Activated CD4-positive, alpha-beta T cell treated with anti-CD3 and anti-CD28 coated beads for 36 hours (primary cell): ENCODE data around the gene EFNB1. TPM values are rescaled to one million over a fixed set of nuclear protein-coding genes. Genes with fewer than 3 reads are reported as not detected.

ENCODE experiments used
- ATAC-seq: fragments of 200-7000 bp; cut with Tn5 transposase; one replicate; pipeline ENCODE4 v1.10.0; 2021; ENCODE audit warnings: mild to moderate bottlenecking, moderate library complexity
- CTCF ChIA-PET: fragments of 350-600 bp; sonication (Branson Sonifier 250); formaldehyde crosslinking; loops from one replicate; lab custom pipeline; 2021; ENCODE audit warnings: antibody characterized with exemption; lab: Charles Lee
- POLR2A ChIA-PET: fragments of 350-600 bp; sonication (Branson Sonifier 250); formaldehyde crosslinking; loops from one replicate; lab custom pipeline; 2021; ENCODE audit warnings: antibody characterized with exemption, inconsistent platforms; lab: Charles Lee
- DNase-seq: peaks from one replicate; pipeline ENCODE4 v3.0.0-alpha.2; 2020
- H3K27ac Mint-ChIP-seq: one replicate; pipeline ENCODE4 v1.8.0; 2021; ENCODE audit warnings: mixed read lengths
- H3K27me3 Mint-ChIP-seq: one replicate; pipeline ENCODE4 v1.8.0; 2021; ENCODE audit warnings: mixed read lengths
- H3K36me3 Mint-ChIP-seq: one replicate; pipeline ENCODE4 v1.8.0; 2021; ENCODE audit warnings: low read depth, mixed read lengths
- H3K4me1 Mint-ChIP-seq: one replicate; pipeline ENCODE4 v1.8.0; 2021; ENCODE audit warnings: mixed read lengths
- H3K4me3 Mint-ChIP-seq: one replicate; pipeline ENCODE4 v1.8.0; 2021; ENCODE audit warnings: mild to moderate bottlenecking, moderate library complexity, mixed read lengths
- H3K9me3 Mint-ChIP-seq: one replicate; pipeline ENCODE4 v1.8.0; 2021; ENCODE audit warnings: low read depth, mixed read lengths
- intact Hi-C, 2 experiments: fragments of 100-400 bp; cut with DNase I in 1 of 2; cut with micrococcal nuclease in 1 of 2; formaldehyde crosslinking; loops; one replicate each; pipeline versions ENCODE4 v1.14.2 to v1.15.1; 2022 to 2024; cut with DNase I, micrococcal nuclease
- total RNA-seq, 2 experiments: library from RNA; stranded (reverse); gene quantifications; one replicate each; pipeline ENCODE4 v1.2.3, GENCODE V29; 2021

EFNB1 gene
- total RNA-seq, 2 experiments from 2014 or later = 3.8 to 3.9 TPM

DNA sequence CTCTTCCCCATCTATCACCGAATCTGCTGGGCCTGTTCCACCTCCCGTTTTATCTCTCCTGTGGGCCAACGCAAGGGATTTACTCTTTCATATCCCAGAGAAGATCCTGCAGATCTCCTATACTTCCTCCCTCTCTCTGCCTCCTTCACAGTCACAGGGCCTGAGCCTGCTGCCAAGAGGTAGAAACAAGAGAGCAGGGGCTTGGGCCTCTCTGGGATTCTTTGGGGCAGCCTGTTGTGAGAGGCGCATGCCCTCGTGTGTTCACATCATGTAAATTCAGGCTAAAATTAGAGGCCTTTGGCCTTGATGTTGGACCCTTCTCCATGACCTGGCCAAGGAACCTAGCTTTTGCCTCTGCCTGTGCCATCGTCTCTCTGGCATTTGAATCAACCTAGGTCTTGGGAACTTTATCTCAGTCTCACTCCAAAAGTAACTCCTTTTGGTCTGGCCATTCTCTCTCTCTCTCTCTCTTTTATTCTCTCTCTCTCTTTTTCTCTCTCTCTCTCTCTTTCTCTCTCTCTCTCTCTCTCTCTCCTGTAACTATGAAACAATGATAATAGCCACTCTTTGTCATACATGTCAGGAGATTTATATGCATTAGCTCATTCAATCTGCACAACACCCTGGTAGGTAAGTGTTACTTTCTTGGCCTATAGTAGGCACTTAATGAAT, 20.0 kb upstream of the EFNB1 start:
- intact Hi-C loops = loop anchor here (5.0 to 10.0 kb wide), 3 partner anchors 77 to 614 kb away; no protein-coding TSS in a partner anchor
- H3K27ac Mint-ChIP-seq = no peak overlapping the region
- ATAC-seq (no peak), DNase-seq (no peak)
- peaks cover 8% of the 10 kb centered on the region for H3K27me3 Mint-ChIP-seq
- ChIA-PET POLR2A (no interaction called here), CTCF (interaction anchor here (1.2 to 3.9 kb wide), 2 partner anchors 75 to 78 kb away, joined by 3 to 22 read pairs; no protein-coding TSS in a partner anchor)
- no peaks in the 10 kb centered on the region for H3K4me1 Mint-ChIP-seq
- H3K36me3 Mint-ChIP-seq = no peaks in the 10 kb centered on the region
- H3K9me3 Mint-ChIP-seq = no peaks in the 10 kb centered on the region
- H3K4me3 Mint-ChIP-seq = no peak overlapping the region

DNA sequence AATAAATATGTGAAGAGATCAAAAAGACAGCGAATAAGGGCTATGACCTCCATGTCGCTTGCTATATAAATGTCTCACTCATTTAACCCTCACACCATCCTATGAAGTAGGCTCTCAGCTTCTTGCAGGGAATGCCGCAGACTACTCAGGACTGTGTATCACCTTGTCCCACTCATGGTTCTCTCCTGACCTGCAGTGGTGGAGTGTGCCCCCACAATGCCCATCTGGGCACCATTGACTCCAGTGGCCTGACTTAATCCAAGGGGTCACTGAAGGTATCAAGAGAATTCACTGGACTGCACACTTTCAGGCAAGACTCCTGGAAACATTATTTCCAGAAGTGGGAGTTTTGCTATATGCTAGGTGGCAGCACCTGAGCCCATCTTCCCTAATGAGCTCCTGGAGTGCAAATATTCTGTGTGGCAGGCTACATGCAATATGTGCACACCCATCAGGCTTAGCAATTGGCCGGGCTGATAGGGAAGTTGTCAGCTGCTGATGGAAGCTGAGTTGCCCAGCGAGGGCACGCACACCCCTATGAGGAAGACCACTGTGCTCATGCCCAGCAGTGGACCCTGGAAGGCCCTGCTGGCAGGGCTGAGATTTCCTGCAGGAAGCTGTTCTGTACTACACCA, 8.2 kb upstream of the EFNB1 start:
- POLR2A ChIA-PET = no interaction called here
- ATAC-seq = no peak
- intact Hi-C loops = loop anchor here in 1 of 2 experiments (10.0 kb wide), 1 partner anchor 316 kb away; no protein-coding TSS in a partner anchor

DNA sequence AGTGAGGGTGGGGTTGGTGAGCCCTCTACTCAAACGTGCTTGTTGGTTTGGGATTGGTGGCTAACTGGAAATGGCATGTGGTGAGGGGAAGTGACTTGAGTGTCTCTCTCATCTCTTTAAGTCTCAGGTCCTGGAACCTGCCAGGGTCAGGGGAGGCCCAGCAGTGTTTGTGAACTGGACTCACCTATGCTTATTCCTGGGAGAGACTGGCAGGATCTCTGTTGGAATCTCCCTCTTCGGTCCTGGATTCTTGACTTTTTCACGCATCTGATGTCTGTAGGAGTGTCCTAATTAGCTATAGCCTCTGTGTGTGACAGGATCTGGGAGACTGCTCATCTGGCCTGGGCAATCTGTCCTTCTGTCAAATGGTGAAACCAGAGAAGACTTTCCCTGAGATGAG, 7.2 kb upstream of the EFNB1 start:
- no peaks in the 10 kb centered on the region for H3K27me3 Mint-ChIP-seq
- H3K4me3 Mint-ChIP-seq = no peak overlapping the region
- ChIA-PET POLR2A (no interaction called here), CTCF (interaction anchor here (1.2 to 1.4 kb wide), 3 partner anchors 158 to 463 kb away, joined by 3 read pairs; no protein-coding TSS in a partner anchor)
- H3K9me3 Mint-ChIP-seq = no peaks in the 10 kb centered on the region
- DNase-seq = no peak
- no peak overlapping the region for H3K27ac Mint-ChIP-seq
- no peaks in the 10 kb centered on the region for H3K36me3 Mint-ChIP-seq
- intact Hi-C loops = loop anchor here in 1 of 2 experiments (10.0 kb wide), 1 partner anchor 317 kb away; no protein-coding TSS in a partner anchor
- ATAC-seq = no peak
- peaks cover 2% of the 10 kb centered on the region for H3K4me1 Mint-ChIP-seq

More for the DNA sequence above, 8.2 kb upstream of the EFNB1 start:
- H3K9me3 Mint-ChIP-seq = no peaks in the 10 kb centered on the region
- H3K4me3 Mint-ChIP-seq = no peak overlapping the region
- no peak for DNase-seq
- peaks cover 2% of the 10 kb centered on the region for H3K4me1 Mint-ChIP-seq
- H3K27me3 Mint-ChIP-seq = peaks cover 2% of the 10 kb centered on the region
- CTCF ChIA-PET = interaction anchor here (0.7 to 1.3 kb wide), 3 partner anchors 319 to 402 kb away, joined by 3 read pairs; no protein-coding TSS in a partner anchor
- H3K27ac Mint-ChIP-seq = no peak overlapping the region
- H3K36me3 Mint-ChIP-seq = no peaks in the 10 kb centered on the region

DNA sequence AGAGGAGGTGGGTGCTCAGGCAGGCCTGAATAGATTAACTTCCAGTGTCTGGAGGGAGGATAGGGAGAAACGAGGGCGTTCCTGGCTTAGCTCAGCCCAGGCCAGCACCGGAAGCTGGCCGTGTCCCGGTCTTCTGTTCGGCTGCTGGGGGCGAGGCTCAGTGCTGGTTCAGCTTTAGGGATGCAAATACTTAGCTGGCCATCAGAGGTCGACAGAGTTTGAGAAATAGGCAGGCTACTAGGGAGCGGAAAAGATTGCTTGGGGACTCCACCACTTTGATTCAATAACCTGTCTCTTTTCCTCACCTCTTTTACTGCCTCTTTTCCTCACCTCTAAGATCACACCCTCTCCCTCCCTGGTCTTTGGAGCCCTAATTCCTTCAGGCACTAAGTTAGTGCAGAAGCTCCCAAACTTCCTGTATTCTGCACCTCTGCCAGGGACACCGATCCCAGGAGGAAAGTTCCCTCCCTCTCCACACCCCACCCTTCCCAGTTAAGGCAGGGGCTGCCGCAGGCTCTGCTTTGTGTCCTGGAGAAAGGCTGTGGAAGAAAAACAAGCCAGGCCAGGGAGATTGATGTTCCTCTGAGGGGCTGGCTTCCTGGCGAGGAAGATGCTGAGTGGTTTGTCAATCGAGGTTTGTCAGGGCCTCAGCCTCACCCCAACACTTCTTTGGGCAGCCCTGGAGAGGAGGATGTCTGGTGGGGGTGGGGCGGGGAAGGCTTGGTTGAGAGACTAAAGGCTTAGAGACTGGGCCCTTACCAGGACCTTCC, 6.0 kb upstream of the EFNB1 start:
- ChIA-PET POLR2A (interaction anchor here (0.6 kb wide), 1 partner anchor 229 kb away, joined by 3 read pairs; no protein-coding TSS in a partner anchor), CTCF (interaction anchor here (0.6 to 1.4 kb wide), 9 partner anchors 13 to 786 kb away, joined by 3 to 6 read pairs (median 3); no protein-coding TSS in a partner anchor)
- ATAC-seq = peak; percentile 82
- Mint-ChIP-seq H3K27ac (no peak overlapping the region), H3K36me3 (no peaks in the 10 kb centered on the region), H3K4me3 (no peak overlapping the region), H3K9me3 (no peaks in the 10 kb centered on the region), H3K4me1 (peaks cover 3% of the 10 kb centered on the region), H3K27me3 (no peaks in the 10 kb centered on the region)
- peak; percentile 39 for DNase-seq
- intact Hi-C loops = loop anchor here (1.0 to 10.0 kb wide), 2 partner anchors 318 to 462 kb away; no protein-coding TSS in a partner anchor

DNA sequence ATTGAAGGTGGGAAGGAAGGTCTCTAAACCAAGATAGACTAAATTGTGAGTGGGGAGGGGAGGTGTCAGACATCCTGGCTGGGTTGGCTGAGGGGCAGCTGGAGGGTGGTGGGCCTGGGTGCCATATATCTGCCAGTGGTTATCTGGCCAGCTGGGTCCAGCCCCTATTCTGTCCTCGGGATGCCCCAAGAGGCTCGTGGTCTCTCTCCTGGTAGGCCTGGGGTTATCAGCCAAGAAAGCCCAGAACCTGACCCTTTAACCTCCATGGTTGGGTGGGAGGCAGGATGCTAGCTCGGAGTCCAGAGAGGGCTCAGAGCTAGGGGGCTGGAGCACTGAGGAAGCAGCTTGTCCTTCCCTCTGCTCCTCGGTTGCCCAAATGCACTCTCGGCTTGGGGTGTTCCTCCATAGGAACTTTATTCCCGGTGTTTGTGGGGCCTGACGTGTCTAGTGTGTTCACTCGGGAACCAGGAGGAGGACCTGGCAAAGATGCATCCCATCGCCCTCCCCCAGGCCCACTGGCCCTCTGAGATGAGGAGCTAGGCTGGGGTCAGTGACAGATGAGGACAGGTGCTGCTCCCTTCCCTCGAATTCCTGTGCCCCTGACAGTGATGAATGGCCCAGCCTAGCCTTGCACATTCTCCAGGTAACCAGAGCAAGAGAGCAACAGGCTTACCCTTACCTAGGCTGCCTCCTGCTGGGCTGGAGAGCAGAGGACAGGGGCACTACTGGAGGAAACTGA, 5.2 kb upstream of the EFNB1 start:
- ATAC-seq = no peak
- Mint-ChIP-seq H3K36me3 (no peaks in the 10 kb centered on the region), H3K9me3 (no peaks in the 10 kb centered on the region), H3K4me3 (no peak overlapping the region), H3K27ac (no peak overlapping the region), H3K27me3 (no peaks in the 10 kb centered on the region), H3K4me1 (peaks cover 7% of the 10 kb centered on the region)
- intact Hi-C loops = loop anchor here (1.0 to 10.0 kb wide), 3 partner anchors 90 to 462 kb away; no protein-coding TSS in a partner anchor
- POLR2A ChIA-PET = no interaction called here
- CTCF ChIA-PET = interaction anchor here (0.9 to 1.3 kb wide), 3 partner anchors 16 to 399 kb away, joined by 3 to 4 read pairs (median 3); no protein-coding TSS in a partner anchor
- no peak for DNase-seq

DNA sequence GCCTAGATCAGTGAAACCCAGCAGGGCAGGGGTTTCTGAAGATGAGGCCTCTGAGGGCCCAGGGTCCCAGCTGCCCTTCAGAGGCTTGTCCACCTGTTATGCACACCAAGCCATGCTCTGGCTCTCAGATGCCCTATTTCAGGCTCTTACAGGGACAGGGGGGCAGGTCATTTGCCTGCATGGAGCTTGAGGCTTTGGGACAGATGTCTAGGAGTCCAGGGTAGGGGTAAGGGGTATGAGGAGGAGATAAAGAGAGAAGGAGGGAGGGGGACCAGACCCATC, 4.7 kb upstream of the EFNB1 start:
- Mint-ChIP-seq H3K4me1 (peaks cover 8% of the 10 kb centered on the region), H3K4me3 (no peak overlapping the region), H3K36me3 (no peaks in the 10 kb centered on the region), H3K27me3 (no peaks in the 10 kb centered on the region), H3K27ac (no peak overlapping the region), H3K9me3 (no peaks in the 10 kb centered on the region)
- CTCF ChIA-PET = interaction anchor here (0.9 to 1.0 kb wide), 2 partner anchors 17 to 91 kb away, joined by 3 to 4 read pairs; no protein-coding TSS in a partner anchor
- DNase-seq (no peak), ATAC-seq (no peak)
- POLR2A ChIA-PET = no interaction called here
- intact Hi-C loops = loop anchor here (1.0 to 10.0 kb wide), 2 partner anchors 91 to 319 kb away; no protein-coding TSS in a partner anchor

DNA sequence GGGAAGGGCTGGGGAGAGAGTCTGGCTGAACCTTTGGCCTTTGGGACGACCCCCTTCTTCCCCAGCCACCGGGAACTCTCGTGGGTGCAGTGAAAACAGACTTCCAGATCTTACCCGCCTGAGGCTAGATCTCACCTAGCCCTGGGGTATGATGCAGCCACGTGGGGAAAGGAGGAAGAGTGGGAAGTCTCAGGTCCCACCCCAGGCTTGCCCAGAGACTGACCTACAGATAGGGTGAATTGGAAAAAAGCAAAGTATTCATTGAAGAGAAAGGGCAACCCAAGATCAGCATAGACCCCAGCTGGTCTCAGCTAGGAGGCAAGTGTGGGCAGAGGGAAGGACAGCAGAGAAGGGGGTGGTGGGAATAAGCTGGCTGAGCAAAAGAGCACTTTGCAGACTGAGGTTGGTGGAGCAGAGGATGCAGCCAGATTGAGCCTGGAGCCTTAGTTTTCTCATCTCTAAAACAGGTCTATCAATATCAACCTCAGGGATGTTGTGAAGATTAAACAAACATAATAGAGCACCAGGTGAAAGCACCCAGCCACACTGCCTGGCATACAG, 4.2 kb upstream of the EFNB1 start:
- Mint-ChIP-seq H3K36me3 (no peaks in the 10 kb centered on the region), H3K9me3 (no peaks in the 10 kb centered on the region), H3K27ac (no peak overlapping the region), H3K27me3 (no peaks in the 10 kb centered on the region), H3K4me1 (peaks cover 8% of the 10 kb centered on the region), H3K4me3 (no peak overlapping the region)
- intact Hi-C loops = loop anchor here (1.0 to 10.0 kb wide), 5 partner anchors 91 to 1308 kb away; partner anchors contain the start of gene IGBP1 (in 1 of the 2)
- ChIA-PET CTCF (interaction anchor here (0.6 kb wide), 1 partner anchor 397 kb away, joined by 3 read pairs; no protein-coding TSS in a partner anchor), POLR2A (no interaction called here)
- DNase-seq = no peak
- no peak for ATAC-seq

DNA sequence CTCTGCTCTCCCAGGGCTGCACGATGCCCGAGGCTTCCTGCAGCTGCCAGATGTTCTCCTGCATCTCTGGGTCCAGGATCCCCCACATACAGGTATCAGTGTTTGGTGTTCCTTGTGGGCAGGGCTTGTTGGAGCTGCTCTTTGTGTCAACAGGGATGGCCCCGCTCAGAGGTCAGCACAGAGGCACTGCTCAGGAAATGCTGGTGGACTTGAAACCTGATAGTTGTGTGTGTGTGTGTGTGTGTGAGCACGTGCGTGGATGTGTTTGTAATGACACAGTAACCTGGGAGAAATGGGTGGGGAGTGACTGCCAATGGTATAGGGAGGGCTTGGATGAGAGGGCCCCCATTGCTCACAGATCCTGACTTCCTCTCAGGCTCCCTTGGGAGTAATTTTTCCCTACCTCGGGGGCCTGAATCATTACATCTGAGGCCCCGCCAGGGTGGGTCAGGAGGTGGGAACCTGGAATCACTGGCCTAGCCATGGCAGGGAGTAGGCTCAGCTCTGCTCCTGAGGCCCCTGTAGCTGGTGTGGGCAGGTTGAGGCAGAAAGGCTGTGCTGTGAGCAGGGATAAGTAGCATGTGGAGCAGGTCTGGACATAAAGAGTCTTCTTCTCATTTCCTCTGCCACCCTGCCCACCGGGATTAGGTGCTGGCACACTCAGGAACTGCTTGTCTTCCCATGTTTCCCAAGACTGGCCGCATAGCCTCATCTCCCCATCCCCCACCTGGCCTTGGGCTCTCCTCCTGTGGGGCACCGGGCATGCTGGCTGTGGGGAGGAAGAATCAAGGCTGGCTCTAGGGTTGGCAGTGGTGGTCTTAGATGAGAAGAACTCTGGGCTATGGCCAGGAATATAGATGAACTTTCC, 2.5 kb upstream of the EFNB1 start:
- intact Hi-C loops = loop anchor here (2.0 to 10.0 kb wide), 5 partner anchors 319 to 1306 kb away; partner anchors contain the start of gene IGBP1 (in 1 of the 2)
- Mint-ChIP-seq H3K4me1 (peaks cover 13% of the 10 kb centered on the region), H3K27ac (no peak overlapping the region), H3K36me3 (no peaks in the 10 kb centered on the region), H3K4me3 (no peak overlapping the region), H3K27me3 (no peaks in the 10 kb centered on the region), H3K9me3 (no peaks in the 10 kb centered on the region)
- ATAC-seq (no peak), DNase-seq (no peak)
- ChIA-PET CTCF (interaction anchor here (0.5 to 3.3 kb wide), 5 partner anchors 20 to 396 kb away, joined by 3 to 43 read pairs (median 4); no protein-coding TSS in a partner anchor), POLR2A (no interaction called here)

DNA sequence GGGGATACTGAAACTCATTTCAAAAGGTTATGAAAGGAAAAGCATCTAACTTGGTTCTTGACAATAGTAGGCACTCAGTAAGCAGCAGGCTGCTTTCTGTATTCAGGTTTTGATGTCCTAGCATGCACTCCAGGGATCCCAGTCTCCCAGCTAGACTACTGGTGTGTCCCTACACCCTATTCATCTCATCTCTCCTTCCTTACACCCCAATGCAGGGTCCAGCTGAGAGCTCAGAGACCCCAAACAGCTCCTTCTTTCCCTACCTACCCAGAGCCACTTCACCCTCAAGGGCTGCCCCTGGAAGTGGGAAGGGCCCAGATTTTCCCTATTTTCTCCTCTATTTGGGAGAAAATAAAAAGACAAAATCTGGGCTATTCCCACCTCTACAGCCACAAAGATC, 1.6 kb upstream of the EFNB1 start:
- Mint-ChIP-seq H3K36me3 (no peaks in the 10 kb centered on the region), H3K4me3 (no peak overlapping the region), H3K27me3 (no peaks in the 10 kb centered on the region), H3K9me3 (no peaks in the 10 kb centered on the region), H3K4me1 (peaks cover 22% of the 10 kb centered on the region), H3K27ac (no peak overlapping the region)
- POLR2A ChIA-PET = interaction anchor here (0.6 to 0.9 kb wide), 2 partner anchors 94 to 843 kb away, joined by 3 to 5 read pairs; no protein-coding TSS in a partner anchor
- DNase-seq = no peak
- intact Hi-C loops = loop anchor here (1.0 to 10.0 kb wide), 7 partner anchors 320 to 1305 kb away; partner anchors contain the start of gene IGBP1 (in 1 of the 2)
- no peak for ATAC-seq
- CTCF ChIA-PET = interaction anchor here (0.5 to 3.3 kb wide), 20 partner anchors 8 to 462 kb away, joined by 3 to 43 read pairs (median 3); no protein-coding TSS in a partner anchor
